HCT116 (cell line): ENCODE data around the gene NAA25. TPM values are rescaled to one million over a fixed set of nuclear protein-coding genes. Genes with fewer than 3 reads are reported as not detected.

Experiments
- ATAC-seq: fragments of 200-7000 bp; cut with Tn5 transposase; 2 replicates; pipeline ENCODE4 v1.9.1; 2020; ENCODE audit warnings: mild to moderate bottlenecking, moderate library complexity
- BruUV-seq: library from RNA; stranded (reverse); fragments of 400-500 nt; replicated peaks from 2 replicates; lab custom pipeline; 2021; lab: Mats Ljungman, UMichigan
- CTCF ChIA-PET: fragments of 300-600 bp; sonication (Branson Sonifier 250); formaldehyde crosslinking; loops from one replicate; lab custom pipeline; 2021; ENCODE audit warnings: antibody characterized with exemption; lab: Charles Lee
- POLR2A ChIA-PET: fragments of 300-600, 350-600 bp; sonication (Branson Sonifier 250); formaldehyde crosslinking; loops from one replicate; lab custom pipeline; 2021; ENCODE audit warnings: antibody characterized with exemption; lab: Charles Lee
- RAD21 ChIA-PET, 2 experiments: fragments of 300-600 bp; sonication (Branson Sonifier 250); formaldehyde crosslinking; loops; one replicate each; lab custom pipeline; 2023; ENCODE audit warnings: low total read pairs in 2 of 2; ENCODE audit not compliant: uncharacterized antibody in 2 of 2, unreplicated experiment in 2 of 2, low non-redundant PET in 1 of 2; lab: Charles Lee
- DNase-seq: peaks from one replicate; pipeline ENCODE4 v3.0.0-alpha.2; 2010; ENCODE audit warnings: low read depth, low spot score
- H2AFZ ChIP-seq: fragments of 200-600 bp; shearing (Covaris generic), sonication (generic); 2 replicates; pipeline ENCODE4 v1.6.1; 2017; ENCODE audit warnings: low read depth, mixed run types, mixed read lengths, antibody characterized with exemption, low read length; ENCODE audit not compliant: poor library complexity, severe bottlenecking
- H3K27ac ChIP-seq: 2 replicates; pipeline ENCODE4 v1.5.1; 2012; ENCODE audit warnings: low read depth, low read length
- H3K27me3 ChIP-seq: fragments of 200-600 bp; sonication (generic); 2 replicates; pipeline ENCODE4 v1.6.1; 2016; ENCODE audit warnings: mixed run types, low read length, mixed read lengths; ENCODE audit not compliant: insufficient read depth
- H3K36me3 ChIP-seq, 2 experiments: fragments of 200-500 bp in 1 of 2; fragments of 200-600 bp in 1 of 2; sonication (Bioruptor generic) in 1 of 2; sonication (generic) in 1 of 2; 2 replicates each; pipeline versions ENCODE4 v1.5.1 to v1.6.1; 2014 to 2016; ENCODE audit warnings: low read length in 2 of 2, inconsistent platforms in 1 of 2, mixed read lengths in 1 of 2, mixed run types in 1 of 2; ENCODE audit not compliant: insufficient read depth in 2 of 2, control insufficient read depth in 1 of 2
- H3K4me1 ChIP-seq, 2 experiments: fragments of 200-600 bp in 1 of 2; sonication (generic) in 1 of 2; 2 replicates each; pipeline versions ENCODE4 v1.5.1 to v1.6.1; 2012 to 2017; ENCODE audit warnings: low read length in 2 of 2, inconsistent platforms in 1 of 2, mild to moderate bottlenecking in 1 of 2, mixed read lengths in 1 of 2, mixed run types in 1 of 2, moderate library complexity in 1 of 2; ENCODE audit not compliant: insufficient read depth in 2 of 2, control insufficient read depth in 1 of 2
- H3K4me2 ChIP-seq: fragments of 200-600 bp; sonication (generic); 2 replicates; pipeline ENCODE4 v1.6.1; 2017; ENCODE audit warnings: mixed run types, low read length, mixed read lengths
- H3K4me3 ChIP-seq, 2 experiments: fragments of 200-600 bp in 1 of 2; sonication (generic) in 1 of 2; replicated peaks in 1 of 2; 2 replicates each; pipeline ENCODE4 v1.5.1; 2011 to 2016; ENCODE audit warnings: low read length in 2 of 2, control low read depth in 1 of 2, low read depth in 1 of 2, mild to moderate bottlenecking in 1 of 2, mixed read lengths in 1 of 2, mixed run types in 1 of 2
- H3K79me2 ChIP-seq: fragments of 200-600 bp; sonication (generic); 2 replicates; pipeline ENCODE4 v1.6.1; 2017; ENCODE audit warnings: mild to moderate bottlenecking, mixed run types, low read length, moderate library complexity, mixed read lengths; ENCODE audit not compliant: insufficient read depth
- H3K9ac ChIP-seq: fragments of 200-600 bp; sonication (generic); 2 replicates; pipeline ENCODE4 v1.6.1; 2016; ENCODE audit warnings: low read length, mixed read lengths
- H3K9me2 ChIP-seq: fragments of 200-600 bp; sonication (generic), shearing (Covaris generic); 2 replicates; pipeline ENCODE4 v1.6.1; 2017; ENCODE audit warnings: mixed run types, mild to moderate bottlenecking, moderate library complexity; ENCODE audit not compliant: insufficient read depth
- H3K9me3 ChIP-seq, 2 experiments: fragments of 200-500 bp in 1 of 2; fragments of 200-600 bp in 1 of 2; sonication (Bioruptor generic) in 1 of 2; sonication (generic) in 1 of 2; 2 replicates each; pipeline ENCODE4 v1.6.1; 2014 to 2017; ENCODE audit warnings: low read length in 2 of 2, mixed read lengths in 2 of 2, inconsistent platforms in 1 of 2, low read depth in 1 of 2, mild to moderate bottlenecking in 1 of 2, mixed run types in 1 of 2, moderate library complexity in 1 of 2; ENCODE audit not compliant: control insufficient read depth in 1 of 2, insufficient read depth in 1 of 2
- H4K20me1 ChIP-seq: fragments of 200-600 bp; sonication (generic), shearing (Covaris generic); 2 replicates; pipeline ENCODE4 v1.6.1; 2017; ENCODE audit warnings: mixed run types, mild to moderate bottlenecking, moderate library complexity; ENCODE audit not compliant: insufficient read depth
- CEBPB ChIP-seq: IDR thresholded peaks from 2 replicates; pipeline ENCODE4 v1.6.1; 2012; ENCODE audit warnings: low read depth
- SP1 ChIP-seq: IDR thresholded peaks from 2 replicates; pipeline ENCODE4 v1.6.1; 2012; ENCODE audit warnings: low read depth
- intact Hi-C: fragments of 100-400 bp; cut with micrococcal nuclease; formaldehyde crosslinking; loops from 2 replicates; pipeline ENCODE4 v1.10.0; 2022
- total RNA-seq: library from RNA; stranded (reverse); gene quantifications from one replicate; pipeline ENCODE4 v1.2.1, GENCODE V29; 2021; ENCODE audit not compliant: unreplicated experiment
- TF ChIP-seq, protein P1 (sequence below): IDR thresholded peaks from 2 replicates; pipeline ENCODE4 v1.6.1; 2012
- TF ChIP-seq, protein P2 (sequence below), 3 experiments: fragments of 200-600 bp in 1 of 3; sonication (generic) in 1 of 3; IDR thresholded peaks in 2 of 3; conservative IDR thresholded peaks in 1 of 3; 2 replicates each; pipeline ENCODE4 v1.5.1; 2012 to 2017; ENCODE audit warnings: low read depth in 2 of 3, low read length in 2 of 3, antibody characterized with exemption in 1 of 3, borderline replicate concordance in 1 of 3, control low read depth in 1 of 3, mild to moderate bottlenecking in 1 of 3, mixed read lengths in 1 of 3, mixed run types in 1 of 3, moderate library complexity in 1 of 3; ENCODE audit not compliant: insufficient read depth in 1 of 3

The NAA25 gene
- total RNA-seq, 1 experiment from 2014 or later, result 56.6 TPM

DNA sequence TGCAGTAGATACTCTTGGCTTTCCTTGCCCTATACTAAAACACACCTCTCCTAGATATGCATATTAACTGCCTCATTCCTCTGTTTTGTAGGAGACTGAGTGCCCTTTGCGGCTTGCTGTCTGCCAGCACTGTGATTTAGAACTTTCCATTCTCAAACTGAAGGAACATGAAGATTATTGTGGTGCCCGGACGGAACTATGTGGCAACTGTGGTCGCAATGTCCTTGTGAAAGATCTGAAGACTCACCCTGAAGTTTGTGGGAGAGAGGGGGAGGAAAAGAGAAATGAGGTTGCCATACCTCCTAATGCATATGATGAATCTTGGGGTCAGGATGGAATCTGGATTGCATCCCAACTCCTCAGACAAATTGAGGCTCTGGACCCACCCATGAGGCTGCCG is 32.1 kb upstream of the NAA25 start:
- Histone ChIP-seq H2AFZ (no peak overlapping the region), H4K20me1 (no peaks in the 10 kb centered on the region), H3K27me3 (no peaks in the 10 kb centered on the region), H3K9me3 (no peaks in the 10 kb centered on the region), H3K4me1 (peaks cover 4 to 5% of the 10 kb centered on the region in 2 experiments), H3K79me2 (no peaks in the 10 kb centered on the region), H3K9me2 (no peaks in the 10 kb centered on the region), H3K36me3 (peaks cover 15 to 45% of the 10 kb centered on the region in 2 experiments), H3K27ac (no peak overlapping the region), H3K4me2 (no peak overlapping the region), H3K4me3 (no peak overlapping the region), H3K9ac (no peak overlapping the region)
- BruUV-seq, result no TSS peak
- intact Hi-C loops, result no loop called here
- DNase-seq (no peak), ATAC-seq (no peak)
- ChIA-PET POLR2A (no interaction called here), CTCF (no interaction called here), RAD21 (no interaction called here)
- TF ChIP-seq SP1, result no peak
- TF ChIP-seq, protein P1, sequence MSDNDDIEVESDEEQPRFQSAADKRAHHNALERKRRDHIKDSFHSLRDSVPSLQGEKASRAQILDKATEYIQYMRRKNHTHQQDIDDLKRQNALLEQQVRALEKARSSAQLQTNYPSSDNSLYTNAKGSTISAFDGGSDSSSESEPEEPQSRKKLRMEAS, result no peak

DNA sequence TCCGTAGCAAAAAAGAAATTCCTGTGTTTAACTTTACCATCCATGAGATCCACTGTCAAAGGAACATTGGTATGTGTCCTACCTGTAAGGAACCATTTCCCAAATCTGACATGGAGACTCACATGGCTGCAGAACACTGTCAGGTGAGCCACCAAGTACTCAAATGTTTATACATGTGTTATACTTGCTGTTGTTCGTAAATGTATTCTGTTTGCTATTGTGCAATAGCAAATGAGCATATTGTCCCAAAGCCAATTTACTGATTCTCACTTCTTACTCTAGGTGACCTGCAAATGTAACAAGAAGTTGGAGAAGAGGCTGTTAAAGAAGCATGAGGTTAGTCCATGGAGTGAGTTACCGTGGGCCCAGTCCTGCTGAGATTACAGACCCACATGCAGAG is 26.1 kb upstream of the NAA25 start:
- Histone ChIP-seq H3K9me2 (no peaks in the 10 kb centered on the region), H3K4me2 (no peak overlapping the region), H3K4me1 (peaks cover 4 to 5% of the 10 kb centered on the region in 2 experiments), H3K27ac (no peak overlapping the region), H4K20me1 (no peaks in the 10 kb centered on the region), H3K79me2 (0 out of 2 replicates have a peak, but pooled peaks cover 6% of the 10 kb centered on the region), H3K9me3 (no peaks in the 10 kb centered on the region), H3K9ac (no peak overlapping the region), H3K36me3 (peaks cover 6 to 21% of the 10 kb centered on the region in 2 experiments; a peak in 3 of 4 replicates), H3K4me3 (no peak overlapping the region), H3K27me3 (no peaks in the 10 kb centered on the region), H2AFZ (no peak overlapping the region)
- ATAC-seq, result no peak
- no TSS peak for BruUV-seq
- TF ChIP-seq, protein P2, sequence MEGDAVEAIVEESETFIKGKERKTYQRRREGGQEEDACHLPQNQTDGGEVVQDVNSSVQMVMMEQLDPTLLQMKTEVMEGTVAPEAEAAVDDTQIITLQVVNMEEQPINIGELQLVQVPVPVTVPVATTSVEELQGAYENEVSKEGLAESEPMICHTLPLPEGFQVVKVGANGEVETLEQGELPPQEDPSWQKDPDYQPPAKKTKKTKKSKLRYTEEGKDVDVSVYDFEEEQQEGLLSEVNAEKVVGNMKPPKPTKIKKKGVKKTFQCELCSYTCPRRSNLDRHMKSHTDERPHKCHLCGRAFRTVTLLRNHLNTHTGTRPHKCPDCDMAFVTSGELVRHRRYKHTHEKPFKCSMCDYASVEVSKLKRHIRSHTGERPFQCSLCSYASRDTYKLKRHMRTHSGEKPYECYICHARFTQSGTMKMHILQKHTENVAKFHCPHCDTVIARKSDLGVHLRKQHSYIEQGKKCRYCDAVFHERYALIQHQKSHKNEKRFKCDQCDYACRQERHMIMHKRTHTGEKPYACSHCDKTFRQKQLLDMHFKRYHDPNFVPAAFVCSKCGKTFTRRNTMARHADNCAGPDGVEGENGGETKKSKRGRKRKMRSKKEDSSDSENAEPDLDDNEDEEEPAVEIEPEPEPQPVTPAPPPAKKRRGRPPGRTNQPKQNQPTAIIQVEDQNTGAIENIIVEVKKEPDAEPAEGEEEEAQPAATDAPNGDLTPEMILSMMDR (IDR thresholded peaks at IDR 0.05 in 2 of 3, conservative IDR thresholded peaks at IDR 0.05 in 1 of 3; ENCODE audit: borderline replicate concordance in 1 of 3, insufficient read depth in 1 of 3, low read depth in 2 of 3, low read length in 2 of 3), result no peak
- 0 out of 2 replicates have a peak, but pooled peaks have one; percentile 11 for TF ChIP-seq CEBPB
- intact Hi-C loops, result no loop called here
- DNase-seq, result no peak
- POLR2A ChIA-PET, result interaction anchor here (0.6 kb wide), 1 partner anchor 269 kb away, joined by 3 read pairs; no protein-coding TSS in a partner anchor
- RAD21 ChIA-PET, result no interaction called here
- CTCF ChIA-PET, result no interaction called here
